H1 (cell line): Measurements from ENCODE around the gene NBAS. TPM values are rescaled to one million over a fixed set of nuclear protein-coding genes. Genes with fewer than 3 reads are reported as not detected.

Source experiments
- CTCF ChIA-PET: fragments of 300-600 bp; sonication (Branson Sonifier 250); formaldehyde crosslinking; loops from one replicate; lab custom pipeline; 2021; ENCODE audit not compliant: partially characterized antibody; lab: Charles Lee
- POLR2A ChIA-PET: fragments of 300-600 bp; sonication (Branson Sonifier 250); formaldehyde crosslinking; loops from one replicate; lab custom pipeline; 2021; ENCODE audit warnings: inconsistent platforms; ENCODE audit not compliant: partially characterized antibody; lab: Charles Lee
- DNase-seq, 2 experiments: peaks; one replicate each; pipeline versions ENCODE4 v3.0.0 to v3.0.0-alpha.2; 2010 to 2022; ENCODE audit warnings: low spot score in 2 of 2, low read depth in 1 of 2, mixed read lengths in 1 of 2
- FAIRE-seq: peaks from 2 replicates; lab custom pipeline; 2011; peaks lifted over from hg19 to GRCh38; lab: Jason Lieb, UNC
- H2AFZ ChIP-seq: 2 replicates; pipeline ENCODE4 v1.8.1; 2012; ENCODE audit warnings: low read length, inconsistent platforms
- H2AK5ac ChIP-seq: 2 replicates; pipeline ENCODE4 v1.6.1; 2013; ENCODE audit warnings: low read depth, low read length
- H2BK120ac ChIP-seq: replicated peaks from 2 replicates; pipeline ENCODE3; 2013; ENCODE audit warnings: low read depth, low read length, inconsistent platforms
- H2BK12ac ChIP-seq: 2 replicates; pipeline ENCODE4 v1.6.1; 2013; ENCODE audit warnings: low read depth, low read length
- H2BK15ac ChIP-seq: 2 replicates; pipeline ENCODE4 v1.6.1; 2013; ENCODE audit warnings: low read length
- H2BK20ac ChIP-seq: 2 replicates; pipeline ENCODE4 v1.6.1; 2013; ENCODE audit warnings: low read length
- H2BK5ac ChIP-seq: 2 replicates; pipeline ENCODE4 v1.6.1; 2013; ENCODE audit warnings: low read depth, low read length
- H3K14ac ChIP-seq: 2 replicates; pipeline ENCODE4 v1.6.1; 2013; ENCODE audit warnings: inconsistent platforms; ENCODE audit not compliant: insufficient read length
- H3K18ac ChIP-seq: 2 replicates; pipeline ENCODE4 v1.6.1; 2013; ENCODE audit warnings: low read length; ENCODE audit errors: extremely low read depth
- H3K23ac ChIP-seq: 2 replicates; pipeline ENCODE4 v1.6.1; 2013; ENCODE audit warnings: inconsistent platforms; ENCODE audit not compliant: insufficient read length
- H3K23me2 ChIP-seq: 2 replicates; pipeline ENCODE4 v1.6.1; 2013; ENCODE audit warnings: low read depth, low read length
- H3K27ac ChIP-seq: 2 replicates; pipeline ENCODE4 v1.6.1; 2011; ENCODE audit warnings: low read depth, low read length, inconsistent platforms
- H3K27me3 ChIP-seq, 4 experiments: replicated peaks in 1 of 4; 1 replicate in 1 of 4; 2 replicates in 3 of 4; pipeline versions ENCODE4 v1.6.1 to v1.8.1; 2011 to 2013; ENCODE audit warnings: low read length in 3 of 4, mild to moderate bottlenecking in 3 of 4, inconsistent platforms in 2 of 4, mixed read lengths in 2 of 4, moderate library complexity in 1 of 4; ENCODE audit not compliant: control insufficient read depth in 3 of 4, insufficient read depth in 3 of 4; ENCODE audit errors: extremely low read depth in 1 of 4
- H3K36me3 ChIP-seq, 4 experiments: 2 replicates each; pipeline versions ENCODE4 v1.6.1 to v1.8.1; 2011 to 2013; ENCODE audit warnings: mild to moderate bottlenecking in 4 of 4, low read length in 3 of 4, moderate library complexity in 2 of 4, control low read depth in 1 of 4, inconsistent platforms in 1 of 4; ENCODE audit not compliant: insufficient read depth in 4 of 4, control insufficient read depth in 2 of 4
- H3K4ac ChIP-seq: replicated peaks from 2 replicates; pipeline ENCODE3; 2013; ENCODE audit warnings: low read length, low read depth, mixed read lengths, inconsistent platforms; ENCODE audit not compliant: insufficient read length
- H3K4me1 ChIP-seq, 4 experiments: replicated peaks in 1 of 4; 1 replicate in 1 of 4; 2 replicates in 3 of 4; pipeline versions ENCODE4 v1.6.1 to v1.8.1; 2011 to 2013; ENCODE audit warnings: low read length in 3 of 4, inconsistent platforms in 2 of 4, mixed read lengths in 1 of 4; ENCODE audit not compliant: insufficient read depth in 4 of 4, control insufficient read depth in 3 of 4
- H3K4me2 ChIP-seq, 2 experiments: 2 replicates each; pipeline versions ENCODE4 v1.6.1 to v1.8.1; 2011 to 2013; ENCODE audit warnings: low read depth in 2 of 2, low read length in 2 of 2, control low read depth in 1 of 2, inconsistent platforms in 1 of 2, mild to moderate bottlenecking in 1 of 2; ENCODE audit not compliant: insufficient read depth in 1 of 2
- H3K4me3 ChIP-seq, 4 experiments: fragments of 200-600, 300-600 bp in 1 of 4; sonication (generic), shearing (Covaris generic), sonication (Bioruptor Twin) in 1 of 4; 2 replicates each; pipeline versions ENCODE4 v1.5.1 to v1.8.1; 2011 to 2016; ENCODE audit warnings: low read length in 4 of 4, low read depth in 3 of 4, control low read depth in 2 of 4, inconsistent platforms in 2 of 4, mild to moderate bottlenecking in 2 of 4, mixed read lengths in 1 of 4, moderate library complexity in 1 of 4; ENCODE audit not compliant: insufficient read depth in 2 of 4; ENCODE audit errors: extremely low read depth in 1 of 4
- H3K56ac ChIP-seq: replicated peaks from 2 replicates; pipeline ENCODE3; 2013; ENCODE audit warnings: low read depth, mild to moderate bottlenecking, mixed read lengths, low read length, inconsistent platforms; ENCODE audit not compliant: insufficient read length
- H3K79me1 ChIP-seq: 2 replicates; pipeline ENCODE4 v1.6.1; 2013; ENCODE audit warnings: low read depth, low read length, control low read depth
- H3K79me2 ChIP-seq, 2 experiments: 2 replicates each; pipeline versions ENCODE4 v1.6.1 to v1.8.1; 2012 to 2013; ENCODE audit warnings: low read length in 2 of 2, mild to moderate bottlenecking in 2 of 2, inconsistent platforms in 1 of 2; ENCODE audit not compliant: insufficient read depth in 2 of 2, control insufficient read depth in 1 of 2
- H3K9ac ChIP-seq, 4 experiments: replicated peaks in 1 of 4; 1 replicate in 1 of 4; 2 replicates in 3 of 4; pipeline versions ENCODE4 v1.6.1 to v1.8.1; 2011 to 2013; ENCODE audit warnings: low read depth in 3 of 4, low read length in 3 of 4, control low read depth in 2 of 4, mild to moderate bottlenecking in 2 of 4, moderate library complexity in 2 of 4, inconsistent platforms in 1 of 4; ENCODE audit errors: extremely low read depth in 1 of 4
- H3K9me3 ChIP-seq, 2 experiments: 2 replicates each; pipeline versions ENCODE4 v1.6.1 to v1.8.1; 2012 to 2013; ENCODE audit warnings: mild to moderate bottlenecking in 2 of 2, moderate library complexity in 2 of 2, control low read depth in 1 of 2, inconsistent platforms in 1 of 2, low read depth in 1 of 2, low read length in 1 of 2, mixed read lengths in 1 of 2; ENCODE audit not compliant: insufficient read depth in 2 of 2
- H4K20me1 ChIP-seq, 2 experiments: replicated peaks in 1 of 2; 2 replicates each; pipeline versions ENCODE3 to v1.8.1; 2011 to 2013; ENCODE audit warnings: inconsistent platforms in 2 of 2, low read length in 2 of 2, mild to moderate bottlenecking in 1 of 2; ENCODE audit not compliant: insufficient read depth in 2 of 2, control insufficient read depth in 1 of 2
- H4K5ac ChIP-seq: 2 replicates; pipeline ENCODE4 v1.6.1; 2013; ENCODE audit warnings: low read length, low read depth, mixed read lengths, inconsistent platforms; ENCODE audit not compliant: insufficient read length
- H4K8ac ChIP-seq: 2 replicates; pipeline ENCODE4 v1.8.0; 2013; ENCODE audit warnings: mild to moderate bottlenecking, moderate library complexity, low read length, inconsistent platforms; ENCODE audit not compliant: insufficient read depth; ENCODE audit errors: extremely low read depth
- H4K91ac ChIP-seq: replicated peaks from 2 replicates; pipeline ENCODE3; 2013; ENCODE audit warnings: low read length, mixed read lengths, inconsistent platforms; ENCODE audit not compliant: insufficient read length
- EGR1 ChIP-seq: IDR thresholded peaks from 2 replicates; pipeline ENCODE4 v1.6.1; 2011; ENCODE audit warnings: low read depth, low read length, borderline replicate concordance
- HDAC6 ChIP-seq: IDR thresholded peaks from one replicate; pipeline ENCODE4 v1.7.1; 2012; ENCODE audit warnings: low read depth, mild to moderate bottlenecking, inconsistent platforms, low read length, moderate library complexity
- JUND ChIP-seq: IDR thresholded peaks from 2 replicates; pipeline ENCODE4 v1.6.1; 2011; ENCODE audit warnings: mild to moderate bottlenecking, improper control_type of control experiment, low read length
- KDM1A ChIP-seq: fragments of 200-600, 300-600 bp; sonication (generic); IDR thresholded peaks from 2 replicates; pipeline ENCODE4 v1.7.1; 2016; ENCODE audit warnings: mild to moderate bottlenecking, low read length, borderline replicate concordance
- NANOG ChIP-seq: IDR thresholded peaks from 2 replicates; pipeline ENCODE4 v1.6.1; 2011; ENCODE audit warnings: low read length, low read depth, mild to moderate bottlenecking, inconsistent platforms; ENCODE audit not compliant: insufficient read depth, poor library complexity, severe bottlenecking
- RXRA ChIP-seq: IDR thresholded peaks from 2 replicates; pipeline ENCODE4 v1.6.1; 2011; ENCODE audit warnings: low read depth, mild to moderate bottlenecking, low read length, moderate library complexity; ENCODE audit not compliant: insufficient read depth
- SIRT6 ChIP-seq: IDR thresholded peaks from one replicate; pipeline ENCODE4 v1.7.1; 2012; ENCODE audit warnings: low read length, inconsistent platforms
- SP4 ChIP-seq: IDR thresholded peaks from 2 replicates; pipeline ENCODE4 v1.6.1; 2012; ENCODE audit warnings: low read length, inconsistent platforms
- TAF7 ChIP-seq: optimal IDR thresholded peaks from 2 replicates; pipeline ENCODE3; 2011; ENCODE audit warnings: low read depth, mild to moderate bottlenecking, inconsistent platforms, low read length, moderate library complexity, borderline replicate concordance
- WGBS, 2 experiments: shearing (Covaris generic) in 1 of 2; methylation state at CpG; one replicate each; pipeline versions ENCODE4 v1.1.6 to v1.1.7; 2013 to 2015; ENCODE audit warnings: low lambda C conversion rate in 2 of 2, mixed read lengths in 2 of 2, inconsistent platforms in 1 of 2, low coverage in 1 of 2, missing lambda C conversion rate in 1 of 2; ENCODE audit not compliant: insufficient replicate concordance in 2 of 2, insufficient coverage in 1 of 2, insufficient read length in 1 of 2; ENCODE audit errors: extremely low coverage in 1 of 2, missing lambda C conversion rate in 1 of 2; 5-methylcytosine and 5-hydroxymethylcytosine counted together
- polyA plus RNA-seq, 7 experiments: library from polyadenylated mRNA; depleted of rRNA in 3 of 7; stranded (reverse) in 5 of 7; unstranded in 2 of 7; fragments of >200 nt in 5 of 7; fragments of 200-250 nt in 2 of 7; gene quantifications; 1 replicate in 5 of 7; 2 replicates in 1 of 7; 4 replicates in 1 of 7; pipeline versions ENCODE4 v1.2.1 to v1.2.3, GENCODE V29; 2011 to 2013; ENCODE audit warnings: missing spikeins in 2 of 7, mixed read lengths in 2 of 7
- total RNA-seq: library from RNA; stranded (reverse); fragmentation: NEBNext Ultra II Directional; extraction: Animal tissue kit (Norgen Biotek cat#: 25700); gene quantifications from 2 replicates; pipeline ENCODE4 v1.2.1, GENCODE V29; 2021

The NBAS gene
- total and polyA plus RNA-seq, 2 of the 8 experiments (the other 6 are each of a cell fraction or from before 2014, with no cell fraction given): 19.6 to 34.8 TPM

GRCh38 chr2:15571729-15572128, 10.6 kb upstream of the NBAS start:
- 72% methylated on average over 3 of the region's 3 CpGs; no CpG with 5 or more reads in 1 of the 2 experiments for WGBS, 2 experiments
- H3K79me2 ChIP-seq: no peaks in the 10 kb centered on the region
- H3K4me2 ChIP-seq: no peak overlapping the region
- no peak overlapping the region for H2BK12ac ChIP-seq
- H2BK120ac ChIP-seq: no peak overlapping the region
- H2AK5ac ChIP-seq: no peak overlapping the region
- H3K36me3 ChIP-seq: no peaks in the 10 kb centered on the region
- ChIA-PET POLR2A (no interaction called here), CTCF (interaction anchor here (1.0 kb wide), 1 partner anchor 10 kb away, joined by 3 read pairs; no protein-coding TSS in a partner anchor)
- no peak overlapping the region for H3K18ac ChIP-seq
- H3K4me1 ChIP-seq: no peaks in the 10 kb centered on the region
- no peak overlapping the region for H3K4ac ChIP-seq
- H3K27me3 ChIP-seq: no peaks in the 10 kb centered on the region
- H3K23me2 ChIP-seq: no peaks in the 10 kb centered on the region; the same call in 1 of the 2 replicates
- H3K9me3 ChIP-seq: no peaks in the 10 kb centered on the region
- no peak overlapping the region for H3K9ac ChIP-seq
- no peak overlapping the region for H3K23ac ChIP-seq
- no peak overlapping the region for H2BK15ac ChIP-seq
- no peak overlapping the region for H2BK5ac ChIP-seq
- no peak overlapping the region for H2AFZ ChIP-seq
- no peak overlapping the region for H4K91ac ChIP-seq
- H3K56ac ChIP-seq: no peak overlapping the region
- TF ChIP-seq RXRA (no peak), KDM1A (no peak), HDAC6 (no peak), NANOG (no peak), SIRT6 (no peak), EGR1 (no peak), SP4 (no peak), TAF7 (no peak), JUND (no peak)
- TF ChIP-seq, all 59 proteins: peak for 0
- H2BK20ac ChIP-seq: no peak overlapping the region
- H3K79me1 ChIP-seq: no peaks in the 10 kb centered on the region
- H3K27ac ChIP-seq: no peak overlapping the region
- no peak overlapping the region for H3K14ac ChIP-seq
- FAIRE-seq (no peak), DNase-seq (no peak)
- no peak overlapping the region for H4K5ac ChIP-seq
- no peak overlapping the region for H3K4me3 ChIP-seq
- no peaks in the 10 kb centered on the region for H4K20me1 ChIP-seq
- H4K8ac ChIP-seq: no peak overlapping the region
